Esophagus muscularis mucosa (tissue), 4 donors: Measurements from ENCODE around the gene AIMP1. TPM values are rescaled to one million over a fixed set of nuclear protein-coding genes. Genes with fewer than 3 reads are reported as not detected.
A peak's percentile ranks its signal among the peaks of the same experiment; 100 is the strongest.

Source experiments
- DNase-seq: peaks from one replicate; pipeline ENCODE4 v3.0.0-alpha.2; 2017; ENCODE audit errors: extremely low spot score
- H3K27ac ChIP-seq, 4 donors: fragments of 200-600 bp; sonication (generic); replicated peaks in 1 of 4; 1 replicate in 3 of 4; 2 replicates in 1 of 4; pipeline ENCODE4 v1.5.1; 2016 to 2019; ENCODE audit warnings: mild to moderate bottlenecking in 1 of 4
- H3K27me3 ChIP-seq, 4 donors: fragments of 200-600 bp; sonication (generic); one replicate each; pipeline versions ENCODE4 v1.5.1 to v1.6.0; 2016 to 2019
- H3K36me3 ChIP-seq, 4 donors: fragments of 200-600 bp; sonication (generic); one replicate each; pipeline ENCODE4 v1.5.1; 2016 to 2019
- H3K4me1 ChIP-seq, 4 donors: fragments of 200-600 bp; sonication (generic); one replicate each; pipeline ENCODE4 v1.5.1; 2016 to 2019
- H3K4me3 ChIP-seq, 4 donors: fragments of 200-600 bp; sonication (generic); 1 replicate in 2 of 4; 2 replicates in 2 of 4; pipeline ENCODE4 v1.5.1; 2016 to 2019; ENCODE audit warnings: mild to moderate bottlenecking in 4 of 4, moderate library complexity in 1 of 4
- H3K9me3 ChIP-seq, 4 donors: fragments of 200-600 bp; sonication (generic); 1 replicate in 3 of 4; 2 replicates in 1 of 4; pipeline ENCODE4 v1.5.1; 2016 to 2019
- EP300 ChIP-seq: sonication (generic); formaldehyde crosslinking; IDR thresholded peaks from one replicate; pipeline ENCODE4 v1.6.1; 2017; ENCODE audit warnings: antibody characterized with exemption
- POLR2A ChIP-seq: fragments of 450-650 bp; IDR thresholded peaks from one replicate; pipeline ENCODE4 v1.6.1; 2017; ENCODE audit warnings: antibody characterized with exemption, moderate library complexity, mild to moderate bottlenecking, low read depth
- POLR2AphosphoS5 ChIP-seq, 2 donors: sonication (generic); formaldehyde crosslinking; IDR thresholded peaks; one replicate each; pipeline ENCODE4 v1.6.1; 2017; ENCODE audit warnings: antibody characterized with exemption in 2 of 2
- WGBS: methylation state at CpG from one replicate; pipeline ENCODE4 v1.1.5; 2018; 5-methylcytosine and 5-hydroxymethylcytosine counted together
- intact Hi-C: fragments of 100-400 bp; cut with DNase I; formaldehyde crosslinking; loops from one replicate; pipeline ENCODE4 v1.15.1; 2023
- total RNA-seq, 4 donors: library from RNA; depleted of rRNA; stranded (reverse); fragments of >200 nt; gene quantifications; one replicate each; pipeline versions ENCODE4 v1.1.0 to v1.2.1, GENCODE V29; 2016
- TF ChIP-seq, protein P1 (sequence below), 3 experiments: fragments of 200-600 bp in 2 of 3; fragments of 450-650 bp in 1 of 3; sonication (generic) in 2 of 3; IDR thresholded peaks; one replicate each; pipeline ENCODE4 v1.5.1; 2017 to 2019; ENCODE audit warnings: antibody characterized with exemption in 3 of 3, mild to moderate bottlenecking in 2 of 3, moderate library complexity in 1 of 3

The AIMP1 gene
- total RNA-seq, 4 donors from 2014 or later, result 19.1 to 29.9 (median 25.7) TPM

DNA sequence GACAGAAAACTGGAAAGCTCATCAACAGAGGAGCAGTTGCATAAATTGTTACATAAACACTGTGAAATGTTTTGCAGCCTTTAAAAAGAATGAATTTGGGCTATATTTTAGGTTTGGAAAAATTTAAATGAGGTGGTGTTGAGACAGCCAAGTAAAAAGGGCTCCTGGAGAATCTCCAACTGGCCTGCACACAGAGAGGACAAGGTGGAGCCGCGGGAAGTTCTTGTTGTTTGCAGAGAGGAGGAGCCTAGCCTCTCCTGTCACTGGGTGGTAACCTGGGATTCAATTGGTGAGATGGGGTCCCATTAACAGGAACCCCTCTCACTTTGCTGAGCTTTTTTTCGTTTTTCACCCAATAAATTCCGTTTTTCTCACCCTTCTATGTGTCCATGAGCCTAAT, 38.8 kb downstream of the AIMP1 start:
- intact Hi-C loops, result no loop called here
- Histone ChIP-seq H3K36me3 (peaks cover 0 to 11% (median 4%) of the 10 kb centered on the region in 4 donors), H3K27ac (no peak overlapping the region), H3K4me3 (peak overlapping the region in 1 of 4 donors; percentile 25), H3K4me1 (no peaks in the 10 kb centered on the region), H3K9me3 (no peaks in the 10 kb centered on the region), H3K27me3 (no peaks in the 10 kb centered on the region)
- WGBS, result 65% methylated on average over 4 of the region's 4 CpGs
- no peak for DNase-seq
- TF ChIP-seq POLR2A, result no peak
- TF ChIP-seq EP300, result no peak
- TF ChIP-seq, protein P1, sequence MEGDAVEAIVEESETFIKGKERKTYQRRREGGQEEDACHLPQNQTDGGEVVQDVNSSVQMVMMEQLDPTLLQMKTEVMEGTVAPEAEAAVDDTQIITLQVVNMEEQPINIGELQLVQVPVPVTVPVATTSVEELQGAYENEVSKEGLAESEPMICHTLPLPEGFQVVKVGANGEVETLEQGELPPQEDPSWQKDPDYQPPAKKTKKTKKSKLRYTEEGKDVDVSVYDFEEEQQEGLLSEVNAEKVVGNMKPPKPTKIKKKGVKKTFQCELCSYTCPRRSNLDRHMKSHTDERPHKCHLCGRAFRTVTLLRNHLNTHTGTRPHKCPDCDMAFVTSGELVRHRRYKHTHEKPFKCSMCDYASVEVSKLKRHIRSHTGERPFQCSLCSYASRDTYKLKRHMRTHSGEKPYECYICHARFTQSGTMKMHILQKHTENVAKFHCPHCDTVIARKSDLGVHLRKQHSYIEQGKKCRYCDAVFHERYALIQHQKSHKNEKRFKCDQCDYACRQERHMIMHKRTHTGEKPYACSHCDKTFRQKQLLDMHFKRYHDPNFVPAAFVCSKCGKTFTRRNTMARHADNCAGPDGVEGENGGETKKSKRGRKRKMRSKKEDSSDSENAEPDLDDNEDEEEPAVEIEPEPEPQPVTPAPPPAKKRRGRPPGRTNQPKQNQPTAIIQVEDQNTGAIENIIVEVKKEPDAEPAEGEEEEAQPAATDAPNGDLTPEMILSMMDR (IDR thresholded peaks at IDR 0.05), result no peak
- no peak for TF ChIP-seq POLR2AphosphoS5 (IDR thresholded peaks at IDR 0.05)

DNA sequence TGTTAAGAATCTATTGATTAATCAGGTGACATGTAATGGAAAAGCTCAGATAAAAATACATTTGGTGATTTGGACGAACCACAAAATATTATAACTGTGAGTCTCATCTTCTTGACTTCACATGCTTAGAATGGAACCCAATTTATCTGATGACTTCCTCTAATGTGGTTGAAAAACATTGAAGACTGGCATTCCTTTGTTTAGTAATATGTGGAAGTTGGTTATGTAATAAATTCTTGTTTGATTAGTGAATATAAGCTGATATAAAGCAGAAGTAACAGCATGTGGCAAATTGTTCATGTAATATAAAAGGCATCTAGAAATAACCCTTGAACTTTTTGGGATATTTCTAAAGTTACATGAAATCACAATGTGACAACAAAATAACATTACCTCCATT, 42.5 kb downstream of the AIMP1 start:
- 85% methylated on average over 1 of the region's 1 CpG for WGBS
- no peaks in the 10 kb centered on the region for H3K36me3 ChIP-seq
- no peaks in the 10 kb centered on the region for H3K27me3 ChIP-seq
- no peaks in the 10 kb centered on the region for H3K4me1 ChIP-seq
- intact Hi-C loops, result no loop called here
- DNase-seq, result no peak
- no peak overlapping the region for H3K27ac ChIP-seq
- no peak overlapping the region for H3K4me3 ChIP-seq
- TF ChIP-seq, protein P1 (IDR thresholded peaks at IDR 0.05), result no peak
- TF ChIP-seq POLR2A (no peak), POLR2AphosphoS5 (IDR thresholded peaks at IDR 0.05) (no peak), EP300 (no peak)
- H3K9me3 ChIP-seq, result no peaks in the 10 kb centered on the region

DNA sequence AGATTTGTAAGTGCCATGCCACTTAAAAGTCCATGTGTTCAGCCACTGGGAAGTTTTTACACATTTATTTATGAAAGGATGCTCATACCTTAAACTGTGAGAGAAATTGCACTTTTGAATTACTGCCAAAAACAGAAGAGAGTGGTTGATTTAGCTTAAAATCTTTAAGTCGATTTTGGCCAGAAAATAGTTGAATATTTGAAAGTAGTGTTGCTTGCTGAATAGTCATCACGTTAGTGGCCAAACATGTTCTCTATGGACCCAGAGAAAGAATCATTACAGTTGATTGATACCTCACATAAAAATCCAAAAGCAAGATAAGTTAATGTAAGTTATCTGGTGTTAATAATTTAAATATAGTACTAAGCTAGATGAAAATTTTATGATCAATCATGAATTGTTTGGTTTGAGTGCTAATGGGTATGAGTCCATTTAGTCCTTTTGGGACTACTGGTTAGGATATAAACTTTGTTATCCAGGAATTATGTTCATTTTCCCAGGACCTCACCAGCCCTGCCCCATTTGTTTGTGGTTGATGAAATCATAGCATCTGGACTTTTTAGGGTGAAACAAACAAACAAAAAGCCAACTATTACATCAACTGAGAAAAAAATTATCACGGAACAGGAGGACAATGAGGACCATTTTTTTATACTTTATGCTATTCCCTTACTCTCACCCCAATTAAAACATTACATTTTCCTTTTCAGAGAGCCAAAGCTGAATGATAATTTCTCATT, 45.9 kb downstream of the AIMP1 start:
- intact Hi-C loops, result loop anchor here (10.0 kb wide), 1 partner anchor 443 kb away; no protein-coding TSS in a partner anchor
- no peaks in the 10 kb centered on the region for H3K36me3 ChIP-seq
- TF ChIP-seq POLR2AphosphoS5 (IDR thresholded peaks at IDR 0.05) (no peak), POLR2A (no peak), EP300 (no peak)
- TF ChIP-seq, protein P1 (IDR thresholded peaks at IDR 0.05), result no peak

DNA sequence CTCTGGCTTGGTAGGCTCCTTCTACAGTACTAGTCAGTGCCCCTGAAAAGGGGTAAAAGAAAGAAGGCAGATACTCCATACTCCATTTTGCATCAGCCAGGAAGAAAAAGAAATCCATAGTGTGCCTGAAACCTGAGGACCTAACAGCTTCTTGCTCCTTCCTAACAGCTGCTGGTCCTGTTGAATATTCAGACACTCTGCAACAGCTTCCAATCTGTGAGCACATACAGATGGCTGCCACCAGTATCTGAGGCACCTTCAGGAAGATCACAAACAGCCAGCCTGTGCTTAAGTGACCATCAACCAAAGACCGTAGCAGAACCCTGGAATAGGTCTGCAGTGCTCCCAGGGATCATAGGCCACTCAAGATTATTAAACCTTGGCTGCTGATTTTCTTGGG, 47.9 kb downstream of the AIMP1 start:
- H3K27me3 ChIP-seq, result no peaks in the 10 kb centered on the region
- H3K4me1 ChIP-seq, result peaks cover 0 to 12% (median 6%) of the 10 kb centered on the region in 4 donors
- no peak overlapping the region for H3K4me3 ChIP-seq
- no peaks in the 10 kb centered on the region for H3K36me3 ChIP-seq
- TF ChIP-seq POLR2AphosphoS5 (IDR thresholded peaks at IDR 0.05) (no peak), EP300 (no peak), POLR2A (no peak)
- TF ChIP-seq, protein P1 (IDR thresholded peaks at IDR 0.05), result no peak
- H3K27ac ChIP-seq, result no peak overlapping the region
- no peaks in the 10 kb centered on the region for H3K9me3 ChIP-seq
- WGBS, result 100% methylated on average over 1 of the region's 1 CpG
- intact Hi-C loops, result loop anchor here (10.0 kb wide), 1 partner anchor 441 kb away; no protein-coding TSS in a partner anchor
- DNase-seq, result no peak

More for the DNA sequence above, 45.9 kb downstream of the AIMP1 start:
- H3K4me1 ChIP-seq, result peaks cover 0 to 12% (median 6%) of the 10 kb centered on the region in 4 donors
- WGBS, result 72% methylated on average over 3 of the region's 3 CpGs
- no peak for DNase-seq
- no peak overlapping the region for H3K27ac ChIP-seq
- H3K9me3 ChIP-seq, result no peaks in the 10 kb centered on the region
- no peak overlapping the region for H3K4me3 ChIP-seq
- H3K27me3 ChIP-seq, result no peaks in the 10 kb centered on the region
